K562 (cell line): ENCODE measurements around the gene MCOLN2.

ENCODE experiments used
- ATF4 ChIP-seq: fragments of 450-650 bp; formaldehyde crosslinking; IDR thresholded peaks from 2 replicates; pipeline ENCODE4 v1.4.0; 2022; ENCODE audit warnings: mild to moderate bottlenecking, moderate library complexity
- EZH2 ChIP-seq: IDR thresholded peaks from 2 replicates; pipeline ENCODE4 v1.6.1; 2012; ENCODE audit warnings: low read depth, mild to moderate bottlenecking, inconsistent platforms, low read length, borderline replicate concordance
- GABPA ChIP-seq: fragments of 200-800 bp; sonication (Bioruptor generic); conservative IDR thresholded peaks from 2 replicates; pipeline ENCODE4 v1.6.1; 2016; ENCODE audit warnings: low read depth, missing genetic modification characterization, missing compliant biosample characterization
- GTF2E2 ChIP-seq: fragments of 200-800 bp; sonication (Bioruptor generic); IDR thresholded peaks from 2 replicates; pipeline ENCODE4 v1.6.1; 2016; ENCODE audit warnings: missing genetic modification characterization, missing compliant biosample characterization
- SIN3A ChIP-seq, 2 experiments: fragments of 150-350 bp in 1 of 2; IDR thresholded peaks; 2 replicates each; pipeline ENCODE4 v1.6.1; 2011 to 2016; ENCODE audit warnings: borderline replicate concordance in 2 of 2, low read depth in 2 of 2, low read length in 2 of 2, mild to moderate bottlenecking in 2 of 2, moderate library complexity in 2 of 2; ENCODE audit not compliant: control insufficient read depth in 1 of 2
- SREBF2 ChIP-seq: sonication (generic); formaldehyde crosslinking; IDR thresholded peaks from 2 replicates; pipeline ENCODE4 v1.4.0; 2020; ENCODE audit warnings: mild to moderate bottlenecking, missing genetic modification reagents
- XRCC5 ChIP-seq: fragments of 200-400 bp; formaldehyde crosslinking; IDR thresholded peaks from 2 replicates; pipeline ENCODE4 v1.6.1; 2017; ENCODE audit warnings: low read depth, mild to moderate bottlenecking, low read length
- ZNF274 ChIP-seq: IDR thresholded peaks from 2 replicates; pipeline ENCODE4 v1.6.1; 2011; ENCODE audit warnings: low read depth, mild to moderate bottlenecking, low read length, moderate library complexity, borderline replicate concordance
- TF ChIP-seq, protein P1 (sequence below), 2 experiments: fragments of 450-650 bp in 1 of 2; sonication (generic) in 1 of 2; formaldehyde crosslinking in 1 of 2; IDR thresholded peaks in 1 of 2; conservative IDR thresholded peaks in 1 of 2; 2 replicates each; pipeline versions ENCODE4 v1.6.1 to v1.8.1; 2016 to 2023; ENCODE audit warnings: mild to moderate bottlenecking in 2 of 2, moderate library complexity in 2 of 2, inconsistent platforms in 1 of 2, missing genetic modification reagents in 1 of 2

GRCh38 chr1:84887261-84887934 lies 109.5 kb downstream of the MCOLN2 start:
- TF ChIP-seq GTF2E2 (tag): no peak
- no peak for TF ChIP-seq ATF4 (CRISPR knock-in tag)
- no peak for TF ChIP-seq ZNF274
- no peak for TF ChIP-seq EZH2
- TF ChIP-seq XRCC5: no peak
- no peak for TF ChIP-seq GABPA (tag)
- TF ChIP-seq SIN3A (IDR thresholded peaks at IDR 0.05; ENCODE audit: borderline replicate concordance in 2 of 2, control insufficient read depth in 1 of 2, low read depth in 2 of 2, low read length in 2 of 2): no peak
- no peak for TF ChIP-seq SREBF2 (CRISPR knock-in tag)
- TF ChIP-seq, protein P1, sequence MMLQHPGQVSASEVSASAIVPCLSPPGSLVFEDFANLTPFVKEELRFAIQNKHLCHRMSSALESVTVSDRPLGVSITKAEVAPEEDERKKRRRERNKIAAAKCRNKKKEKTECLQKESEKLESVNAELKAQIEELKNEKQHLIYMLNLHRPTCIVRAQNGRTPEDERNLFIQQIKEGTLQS (IDR thresholded peaks at IDR 0.05): no peak
- TF ChIP-seq, protein P1 (CRISPR knock-in tag; conservative IDR thresholded peaks at IDR 0.05): no peak
